Kidney epithelial cell (primary cell): Measurements from ENCODE around the gene VTN. TPM values are rescaled to one million over a fixed set of nuclear protein-coding genes. Genes with fewer than 3 reads are reported as not detected.

Experiments used
- DNase-seq: peaks from one replicate; pipeline ENCODE4 v3.0.0-alpha.2; 2010; ENCODE audit warnings: low read depth
- H3K27me3 ChIP-seq: 2 replicates; pipeline ENCODE4 v1.6.0; 2011; ENCODE audit warnings: low read length; ENCODE audit not compliant: control insufficient read depth, insufficient read depth
- H3K36me3 ChIP-seq: 2 replicates; pipeline ENCODE4 v1.5.1; 2011; ENCODE audit warnings: low read length; ENCODE audit not compliant: control insufficient read depth, insufficient read depth
- H3K4me3 ChIP-seq: 2 replicates; pipeline ENCODE4 v1.5.1; 2011; ENCODE audit warnings: low read depth, mild to moderate bottlenecking, control low read depth, low read length
- total RNA-seq: library from RNA; depleted of rRNA; stranded (reverse); fragments of >200 nt; gene quantifications from 2 replicates; pipeline ENCODE4 v1.2.3, GENCODE V29; 2015
- TF ChIP-seq, protein P1 (sequence below): IDR thresholded peaks from 2 replicates; pipeline ENCODE4 v1.5.1; 2011; ENCODE audit warnings: mild to moderate bottlenecking, moderate library complexity, low read length, control low read depth, inconsistent platforms; ENCODE audit not compliant: insufficient read depth, poor library complexity, severe bottlenecking

Gene VTN
- total RNA-seq, 1 donor from 2014 or later: not detected

GRCh38 chr17:28325211-28325610, 44.9 kb downstream of the VTN start:
- no peak overlapping the region for H3K4me3 ChIP-seq
- no peaks in the 10 kb centered on the region for H3K27me3 ChIP-seq
- TF ChIP-seq, protein P1, sequence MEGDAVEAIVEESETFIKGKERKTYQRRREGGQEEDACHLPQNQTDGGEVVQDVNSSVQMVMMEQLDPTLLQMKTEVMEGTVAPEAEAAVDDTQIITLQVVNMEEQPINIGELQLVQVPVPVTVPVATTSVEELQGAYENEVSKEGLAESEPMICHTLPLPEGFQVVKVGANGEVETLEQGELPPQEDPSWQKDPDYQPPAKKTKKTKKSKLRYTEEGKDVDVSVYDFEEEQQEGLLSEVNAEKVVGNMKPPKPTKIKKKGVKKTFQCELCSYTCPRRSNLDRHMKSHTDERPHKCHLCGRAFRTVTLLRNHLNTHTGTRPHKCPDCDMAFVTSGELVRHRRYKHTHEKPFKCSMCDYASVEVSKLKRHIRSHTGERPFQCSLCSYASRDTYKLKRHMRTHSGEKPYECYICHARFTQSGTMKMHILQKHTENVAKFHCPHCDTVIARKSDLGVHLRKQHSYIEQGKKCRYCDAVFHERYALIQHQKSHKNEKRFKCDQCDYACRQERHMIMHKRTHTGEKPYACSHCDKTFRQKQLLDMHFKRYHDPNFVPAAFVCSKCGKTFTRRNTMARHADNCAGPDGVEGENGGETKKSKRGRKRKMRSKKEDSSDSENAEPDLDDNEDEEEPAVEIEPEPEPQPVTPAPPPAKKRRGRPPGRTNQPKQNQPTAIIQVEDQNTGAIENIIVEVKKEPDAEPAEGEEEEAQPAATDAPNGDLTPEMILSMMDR: no peak
- DNase-seq: no peak
- H3K36me3 ChIP-seq: peaks cover 1% of the 10 kb centered on the region

DNA sequence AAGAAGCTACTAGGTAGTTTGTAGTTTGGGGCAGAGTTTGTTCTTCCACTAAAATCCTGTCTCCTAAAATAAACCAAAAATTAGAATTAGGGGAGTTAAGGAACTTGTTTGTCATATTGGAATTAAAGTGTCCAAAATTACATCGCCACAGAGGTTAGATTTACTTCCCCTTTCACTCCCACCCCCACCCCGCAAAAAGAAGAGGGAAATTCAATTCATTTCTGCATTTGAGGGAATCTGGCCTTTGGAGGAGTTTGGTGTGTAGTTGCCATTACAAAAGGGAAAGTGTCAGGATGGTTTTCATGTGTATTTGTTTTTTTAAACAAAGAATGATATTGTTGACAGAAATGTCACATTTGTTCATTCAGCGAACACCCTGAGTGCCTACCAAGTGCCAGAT, 45.3 kb downstream of the VTN start:
- H3K36me3 ChIP-seq: peaks cover 1% of the 10 kb centered on the region
- H3K4me3 ChIP-seq: no peak overlapping the region
- no peak for DNase-seq
- TF ChIP-seq, protein P1: no peak
- H3K27me3 ChIP-seq: no peaks in the 10 kb centered on the region

GRCh38 chr17:28324267-28324745, 45.8 kb downstream of the VTN start:
- Histone ChIP-seq H3K4me3 (no peak overlapping the region), H3K36me3 (peaks cover under 1% of the 10 kb centered on the region), H3K27me3 (no peaks in the 10 kb centered on the region)
- DNase-seq: no peak
- TF ChIP-seq, protein P1: no peak

DNA sequence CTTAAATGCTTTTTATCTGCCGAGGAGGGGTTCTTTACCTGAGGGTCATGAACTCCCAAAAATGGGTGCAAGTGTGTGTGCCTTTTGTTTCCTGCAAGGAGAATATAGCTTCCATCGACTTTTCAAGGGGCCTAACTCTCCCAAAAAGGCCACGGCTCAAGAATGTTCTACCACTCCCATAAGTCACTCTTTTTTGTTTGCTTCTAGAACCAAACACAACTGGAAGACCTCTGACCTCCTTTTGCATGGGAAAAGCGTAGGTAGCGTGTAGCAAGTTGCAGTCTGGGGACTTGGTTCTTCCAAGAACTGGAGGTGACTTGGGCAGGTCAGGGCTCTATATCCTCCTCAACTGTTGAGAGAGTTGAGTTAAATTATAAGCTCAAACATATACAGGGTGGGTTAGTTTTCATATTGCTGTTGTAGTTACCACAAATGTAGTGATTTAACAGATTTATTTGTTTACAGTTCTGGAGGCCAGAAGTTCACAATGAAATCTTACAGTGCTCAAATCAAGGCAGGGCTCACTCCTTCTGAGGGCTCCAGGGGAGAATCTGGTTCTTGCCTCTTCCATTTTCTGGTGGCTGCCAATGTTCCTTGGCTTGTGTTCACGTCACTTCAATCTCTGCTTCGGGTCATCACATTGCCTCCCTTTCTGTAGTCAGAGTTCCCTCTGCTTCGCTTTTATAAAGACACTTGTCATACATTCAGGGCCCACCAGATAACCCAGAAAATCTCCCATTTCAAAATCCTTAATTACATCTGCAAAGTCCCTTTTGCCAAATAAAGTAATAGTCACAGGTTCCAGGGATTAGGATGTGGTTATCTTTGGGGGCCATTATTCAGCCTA, 49.7 kb downstream of the VTN start:
- TF ChIP-seq, protein P1: no peak
- Histone ChIP-seq H3K27me3 (no peaks in the 10 kb centered on the region), H3K4me3 (peak overlapping the region; percentile 58), H3K36me3 (no peaks in the 10 kb centered on the region)
- no peak for DNase-seq

GRCh38 chr17:28319598-28319935, 50.5 kb downstream of the VTN start:
- DNase-seq: no peak

More at GRCh38 chr17:28319598-28319935, 50.5 kb downstream of the VTN start:
- TF ChIP-seq, protein P1: no peak
- Histone ChIP-seq H3K4me3 (peak overlapping the region; percentile 58), H3K27me3 (no peaks in the 10 kb centered on the region), H3K36me3 (no peaks in the 10 kb centered on the region)
